CD4-positive, alpha-beta T cell treated with Interleukin-4 for 4 hours (primary cell): Measurements from ENCODE around the gene RSRC1.
A peak's percentile ranks its signal among the peaks of the same experiment; 100 is the strongest.
"Not testable (repeated sequence)": the region's sequence is repeated elsewhere in the genome, so short reads cannot be mapped to it uniquely, and the experiment has no call there.

Experiments
- DNase-seq: peaks from one replicate; pipeline ENCODE4 v3.0.0-alpha.2; 2020

The RSRC1 gene

GRCh38 chr3:158479051-158479450 is 369.2 kb downstream of the RSRC1 start:
- no peak for DNase-seq

DNA sequence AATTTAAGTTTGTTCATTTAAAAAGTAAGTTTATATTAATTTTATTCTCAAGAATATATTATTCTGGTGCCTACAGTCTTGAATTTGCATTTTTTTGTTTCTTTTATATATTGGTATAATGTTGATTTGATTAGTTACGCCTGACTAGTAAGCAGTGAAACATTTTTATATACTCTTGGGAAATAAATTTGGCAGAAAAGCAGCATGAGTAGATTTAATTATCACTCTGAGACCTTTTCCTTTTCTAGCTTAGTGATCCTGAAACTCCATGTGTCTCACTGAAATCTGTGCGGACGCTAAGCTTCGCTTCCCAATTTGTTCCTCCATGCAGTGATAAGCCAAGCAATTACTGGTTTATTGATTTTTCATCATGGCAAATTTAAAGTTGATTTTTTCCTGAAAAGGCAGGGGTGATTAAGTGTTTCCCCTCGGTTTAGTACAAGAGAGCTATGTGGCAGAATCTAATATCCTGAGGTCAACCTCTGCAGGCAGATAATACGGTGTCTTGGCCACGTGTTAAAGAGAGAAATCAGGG is 373.9 kb downstream of the RSRC1 start:
- no peak for DNase-seq

GRCh38 chr3:158486200-158486599 is 376.3 kb downstream of the RSRC1 start:
- no peak for DNase-seq

DNA sequence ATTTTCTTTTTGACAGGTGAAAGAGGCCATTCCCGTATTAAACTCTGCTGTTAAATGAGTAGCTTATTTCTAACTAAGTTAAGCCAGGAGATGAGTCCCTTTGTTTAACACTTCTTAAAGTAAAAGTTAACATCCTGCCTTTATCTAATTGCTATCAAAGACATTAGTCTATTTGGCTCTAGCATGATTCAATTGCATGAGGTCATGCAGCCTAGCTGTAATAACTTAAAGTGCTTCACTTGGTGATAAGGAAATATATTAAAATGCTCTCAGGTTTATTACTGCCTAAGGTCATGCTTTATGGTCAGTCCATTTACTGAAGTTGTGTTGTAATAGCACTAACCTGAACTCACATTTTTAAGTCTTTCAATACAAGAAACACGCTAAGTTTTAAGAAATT is 378.8 kb downstream of the RSRC1 start:
- no peak for DNase-seq

DNA sequence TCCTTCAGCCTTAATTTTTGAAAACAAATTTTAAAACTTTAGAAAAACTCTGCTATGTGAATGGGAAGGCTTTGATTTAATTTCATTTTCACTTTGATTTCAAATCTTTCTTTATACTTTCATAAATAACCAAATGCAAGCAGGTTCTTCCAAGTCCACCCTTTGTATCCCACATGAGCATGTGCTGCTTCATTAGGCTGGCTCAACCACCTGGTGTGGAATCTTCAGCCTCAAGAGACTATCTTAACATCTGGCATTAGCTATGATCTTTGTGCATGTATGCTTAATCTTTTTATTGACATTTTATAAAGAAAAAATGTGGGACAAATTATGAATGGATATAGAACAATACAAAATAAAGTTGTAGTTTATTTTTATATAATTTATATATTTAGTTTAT is 379.3 kb downstream of the RSRC1 start:
- no peak for DNase-seq

DNA sequence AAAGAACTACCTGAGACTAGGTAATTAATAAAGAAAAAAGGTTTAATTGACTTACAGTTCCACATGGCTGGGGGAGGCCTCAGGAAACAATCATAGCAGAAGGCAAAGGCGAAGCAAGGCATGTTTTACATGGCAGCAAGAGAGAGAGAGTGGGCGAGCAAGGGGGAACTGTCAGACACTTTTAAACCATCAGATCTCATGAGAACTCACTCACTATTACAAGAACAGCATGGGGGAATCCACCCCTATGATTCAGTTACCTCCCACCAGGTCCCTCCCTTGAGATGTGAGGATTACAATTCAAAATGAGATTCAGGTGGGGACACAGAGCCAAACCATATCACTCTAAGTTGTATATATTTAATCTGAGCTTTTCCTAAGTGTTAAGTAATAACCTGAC is 382.1 kb downstream of the RSRC1 start:
- DNase-seq, result no peak

GRCh38 chr3:158492685-158493084 is 382.8 kb downstream of the RSRC1 start:
- no peak for DNase-seq

GRCh38 chr3:158493931-158494330 is 384.0 kb downstream of the RSRC1 start:
- no peak for DNase-seq

GRCh38 chr3:158494673-158495072 is 384.8 kb downstream of the RSRC1 start:
- DNase-seq, result no peak

- not testable (repeated sequence) for DNase-seq
These were observed 385.6 kb downstream of the RSRC1 start for GRCh38 chr3:158495398-158495902.

GRCh38 chr3:158505117-158505516 is 395.2 kb downstream of the RSRC1 start:
- DNase-seq, result no peak

DNA sequence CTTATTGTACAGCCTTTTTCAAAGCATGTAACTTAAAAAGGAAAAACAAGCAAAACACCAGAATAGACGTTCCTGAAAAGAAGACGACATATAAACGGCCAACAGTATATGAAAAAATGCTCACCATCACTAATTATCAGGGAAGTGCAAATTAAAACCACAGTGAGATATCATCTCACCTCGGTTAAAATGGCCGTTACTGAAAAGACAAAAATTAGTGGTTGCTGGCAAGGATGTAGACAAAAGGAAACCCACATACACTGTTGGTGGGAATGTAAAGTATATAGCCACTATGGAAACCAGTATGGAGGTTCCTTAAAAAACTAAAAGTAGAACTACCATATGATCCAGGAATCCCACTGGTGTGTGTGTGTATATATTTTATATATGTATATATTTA is 396.6 kb downstream of the RSRC1 start:
- DNase-seq, result no peak

DNA sequence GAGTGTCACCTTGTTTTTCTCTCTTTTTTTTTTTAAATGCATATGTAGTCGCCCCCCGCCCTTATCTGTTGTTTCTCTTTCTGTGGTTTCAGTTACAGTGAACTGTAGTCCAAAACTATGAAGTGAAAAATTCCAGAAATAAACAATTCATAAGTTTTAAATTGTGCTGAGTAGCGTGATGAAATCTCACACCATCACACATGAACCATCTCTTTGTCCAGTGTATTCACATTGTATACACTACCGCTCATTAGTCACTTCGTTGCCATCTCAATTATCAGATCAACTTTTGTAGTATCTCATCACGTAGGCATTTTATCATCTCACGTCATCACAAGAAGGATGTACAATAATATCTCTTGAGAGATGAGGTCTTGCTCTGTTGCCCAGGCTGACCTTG is 398.6 kb downstream of the RSRC1 start:
- no peak for DNase-seq

- DNase-seq, result no peak
These were observed 400.0 kb downstream of the RSRC1 start for GRCh38 chr3:158509891-158510290.

DNA sequence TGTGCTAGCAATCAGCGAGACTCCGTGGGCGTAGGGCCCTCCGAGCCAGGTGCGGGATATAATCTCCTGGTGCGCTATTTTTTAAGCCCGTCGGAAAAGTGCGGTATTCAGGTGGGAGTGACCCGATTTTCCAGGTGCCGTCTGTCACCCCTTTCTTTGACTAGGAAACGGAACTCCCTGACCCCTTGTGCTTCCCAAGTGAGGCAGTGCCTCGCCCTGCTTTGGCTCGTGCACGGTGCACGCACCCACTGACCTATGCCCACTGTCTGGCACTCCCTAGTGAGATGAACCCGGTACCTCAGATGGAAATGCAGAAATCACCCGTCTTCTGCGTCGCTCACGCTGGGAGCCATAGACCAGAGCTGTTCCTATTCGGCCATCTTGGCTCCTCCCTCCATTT is 406.8 kb downstream of the RSRC1 start:
- DNase-seq, result not testable (repeated sequence)

- no peak for DNase-seq
These were observed 409.9 kb downstream of the RSRC1 start for GRCh38 chr3:158519776-158520175.

DNA sequence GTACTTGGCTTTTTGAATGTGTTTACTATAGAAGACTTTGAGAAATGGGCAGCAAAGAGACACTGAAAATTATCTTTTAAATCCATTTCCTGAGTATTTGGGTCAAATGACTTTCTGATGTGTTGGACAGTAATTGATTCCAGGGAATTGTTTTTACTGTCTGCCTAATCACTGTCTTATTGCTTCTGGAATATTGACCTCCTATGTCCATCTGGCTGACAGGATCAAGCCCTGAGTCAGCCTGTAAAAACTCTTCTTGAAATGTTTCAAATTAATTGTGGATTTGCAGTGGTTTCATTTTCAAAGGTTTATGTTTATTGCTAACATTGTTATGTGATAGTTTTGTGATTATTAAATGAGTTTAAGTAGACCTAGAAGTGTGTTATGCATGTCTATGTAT is 410.5 kb downstream of the RSRC1 start:
- DNase-seq, result no peak

DNA sequence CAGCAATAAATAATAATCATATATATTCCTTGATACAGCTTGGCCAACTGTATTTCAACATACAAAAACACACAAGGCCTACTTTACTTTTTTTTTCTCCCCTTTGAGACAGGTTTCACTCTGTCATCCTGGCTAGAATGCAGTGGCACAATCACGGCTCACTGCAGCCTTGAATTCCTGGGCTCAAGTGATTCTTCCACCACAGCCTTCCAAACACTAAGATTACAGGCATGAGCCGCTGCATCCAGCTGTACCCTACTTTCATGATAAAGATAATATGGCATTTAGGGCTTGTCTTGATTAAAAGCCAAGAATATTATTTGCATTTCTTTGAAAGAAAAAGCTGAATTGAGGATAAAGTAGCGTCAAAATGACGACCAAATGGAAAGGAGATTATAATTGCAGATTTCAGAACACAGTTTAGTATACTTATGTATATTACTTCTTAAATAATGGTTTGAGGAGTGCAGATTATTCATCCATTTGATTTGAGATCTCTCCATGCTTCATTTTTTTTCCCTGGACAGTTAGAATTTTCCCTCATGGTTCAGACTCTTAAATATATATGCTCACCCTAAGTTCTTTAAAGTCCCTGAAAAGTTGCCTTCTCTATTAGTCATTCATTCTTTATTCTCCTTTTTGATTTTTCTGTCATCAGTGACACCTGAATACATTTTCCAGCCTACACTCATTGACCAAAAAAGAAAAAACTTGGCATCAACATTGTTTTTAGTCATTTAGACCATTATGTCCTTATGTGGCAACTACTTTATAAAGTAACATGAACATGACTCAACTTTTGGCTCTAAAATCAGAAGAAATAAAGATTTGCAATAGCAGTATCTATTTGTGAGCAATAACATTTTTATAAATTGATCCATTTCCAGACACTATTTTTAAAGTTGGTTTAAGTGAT is 412.6 kb downstream of the RSRC1 start:
- no peak for DNase-seq

DNA sequence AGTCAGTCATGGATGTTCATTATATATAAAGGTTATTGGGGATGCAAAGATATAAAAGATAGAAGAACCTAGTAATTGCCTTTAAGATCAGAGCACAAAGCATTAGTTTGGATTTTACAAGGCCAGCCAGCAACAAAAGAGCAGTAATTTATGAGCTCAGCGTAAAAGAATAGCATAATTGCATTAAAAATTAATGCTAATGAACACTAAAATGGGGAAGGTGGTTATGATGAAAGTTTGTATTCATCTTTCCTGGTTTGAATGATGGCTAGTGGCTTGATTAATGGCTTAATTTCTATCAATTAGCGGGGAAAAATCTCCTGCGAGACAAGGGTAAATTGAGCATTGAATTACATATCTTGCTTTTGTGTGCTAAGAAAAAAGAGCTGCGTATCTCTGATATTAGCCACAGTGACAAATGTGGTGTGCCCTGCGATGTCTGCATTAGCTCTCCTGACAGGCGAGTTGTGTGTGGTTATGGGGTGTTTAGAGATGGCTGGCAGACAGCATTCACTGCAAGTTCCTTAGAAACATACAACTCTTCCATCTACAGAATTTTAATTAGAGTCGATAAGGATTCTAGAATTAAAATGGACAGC is 418.3 kb downstream of the RSRC1 start:
- no peak for DNase-seq

GRCh38 chr3:158531334-158531733 is 421.4 kb downstream of the RSRC1 start:
- no peak for DNase-seq

DNA sequence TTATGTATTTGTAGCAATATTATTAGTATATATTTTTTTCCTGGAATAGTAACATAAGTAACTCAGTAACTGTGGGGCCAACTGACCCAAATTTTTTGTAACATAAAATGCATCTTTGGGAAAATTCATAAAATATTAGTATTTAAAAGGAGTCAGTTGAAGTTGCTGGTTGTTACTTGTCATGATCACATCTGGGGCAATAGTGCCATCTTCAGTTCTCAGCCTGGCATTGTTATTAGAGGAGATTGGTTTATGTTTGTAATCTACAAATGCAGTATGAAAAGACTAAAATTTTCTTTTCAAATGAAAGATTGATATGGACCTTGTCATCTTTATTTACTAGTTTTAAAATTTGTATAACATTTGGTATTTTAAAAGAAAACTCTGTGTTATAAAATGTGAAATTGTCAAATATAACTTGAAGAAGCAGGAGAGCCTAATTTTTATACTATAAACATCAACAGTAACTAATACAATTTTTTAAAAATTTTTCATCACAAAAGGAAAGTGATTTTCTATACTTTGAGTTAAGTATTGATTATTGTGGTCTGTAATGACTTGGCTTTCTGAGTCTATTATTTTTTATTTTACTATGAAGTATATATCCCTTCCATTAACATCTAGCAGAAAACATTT is 422.3 kb downstream of the RSRC1 start:
- DNase-seq, result peak; percentile 27

- no peak for DNase-seq
These were observed 426.0 kb downstream of the RSRC1 start for GRCh38 chr3:158535918-158536317.

- peak; percentile 57 for DNase-seq
These were observed 429.6 kb downstream of the RSRC1 start for GRCh38 chr3:158539414-158540014.
